ENCODE results near the gene DDAH2.

- TF ChIP-seq CTCF (IDR thresholded peaks at IDR 0.05): no peak
- TF ChIP-seq ZFX (IDR thresholded peaks at IDR 0.05; ENCODE audit: borderline replicate concordance): no peak
Measured at GRCh38 chr6:31713991-31714684, 15.0 kb downstream of the DDAH2 start.

Data from 22Rv1 (cell line).